ENCODE results near the gene RFC3. TPM values are rescaled to one million over a fixed set of nuclear protein-coding genes. Genes with fewer than 3 reads are reported as not detected.
A peak's percentile ranks its signal among the peaks of the same experiment; 100 is the strongest.

RFC3 gene
- total and polyA plus RNA-seq, 2 experiments from 2014 or later: 11.5 to 17.7 TPM

DNA sequence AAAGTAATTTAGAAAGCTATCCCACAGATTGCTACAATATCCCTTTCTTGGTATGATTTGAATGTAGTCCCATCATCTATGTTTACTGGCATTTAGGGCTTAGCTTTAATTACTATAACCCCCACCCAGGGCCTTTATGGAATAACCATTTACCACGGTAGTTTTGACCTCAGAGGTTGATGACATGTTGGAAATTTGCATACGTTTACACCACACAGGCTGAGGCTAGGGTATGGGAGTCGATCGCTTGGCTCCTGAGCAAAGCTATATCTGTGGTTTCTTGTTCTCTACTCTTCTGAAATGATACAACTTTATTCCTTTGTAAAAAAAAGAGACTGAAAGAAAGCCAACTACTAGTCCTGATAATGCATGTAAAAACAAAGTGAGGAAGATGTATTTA is 28.2 kb upstream of the RFC3 start:
- no peak overlapping the region for H2AFZ ChIP-seq
- no peak for DNase-seq
- no peaks in the 10 kb centered on the region for H3K79me2 ChIP-seq (ENCODE audit: insufficient read depth)
- no peaks in the 10 kb centered on the region for H3K36me3 ChIP-seq (ENCODE audit: low read depth)
- H3K27ac ChIP-seq: no peak overlapping the region
- 54 to 59% methylated on average over 4 of the region's 4 CpGs for WGBS, 2 experiments (ENCODE audit: low coverage in 1 of 2, low lambda C conversion rate in 2 of 2, missing lambda C conversion rate in 2 of 2)
- no peaks in the 10 kb centered on the region for H3K9me2 ChIP-seq (ENCODE audit: insufficient read depth)
- no peaks in the 10 kb centered on the region for H3F3A ChIP-seq (ENCODE audit: insufficient read depth)
- H3K27me3 ChIP-seq (replicated peaks; ENCODE audit: insufficient read depth): no peaks in the 10 kb centered on the region
- TF ChIP-seq EZH2phosphoT487 (IDR thresholded peaks at IDR 0.05; ENCODE audit: insufficient read depth, low read depth) (no peak), EZH2 (IDR thresholded peaks at IDR 0.05; ENCODE audit: insufficient read depth, poor library complexity, severe bottlenecking) (no peak)
- peaks cover 14% of the 10 kb centered on the region for H3K4me1 ChIP-seq (ENCODE audit: insufficient read depth)
- no peaks in the 10 kb centered on the region for H4K20me1 ChIP-seq (ENCODE audit: insufficient read depth)
- no peak overlapping the region for H3K4me2 ChIP-seq (ENCODE audit: unreplicated experiment)
- in situ Hi-C loops (cut with MboI): no loop called here
- H3K9me3 ChIP-seq (ENCODE audit: low read depth): no peaks in the 10 kb centered on the region
- H3K9ac ChIP-seq: no peak overlapping the region
- H3K4me3 ChIP-seq: no peak overlapping the region

DNA sequence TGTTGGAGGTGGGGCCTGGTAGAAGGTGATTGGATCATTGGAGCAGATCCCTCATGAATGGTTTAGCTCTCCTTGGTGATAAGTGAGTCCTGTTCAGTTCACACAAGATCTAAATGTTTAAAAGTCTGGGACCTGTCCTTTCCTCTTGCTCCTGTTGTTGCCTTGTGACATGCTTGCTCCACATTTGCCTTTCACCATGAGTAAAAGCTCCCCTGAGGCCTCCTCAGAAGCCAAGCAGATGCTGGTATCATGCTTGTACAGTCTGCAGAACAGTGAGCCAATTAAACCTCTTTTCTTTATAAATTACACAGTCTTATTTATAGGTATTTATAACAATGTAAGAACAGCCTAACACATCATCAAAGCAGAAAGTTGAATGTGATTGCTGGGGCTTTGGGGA is 24.2 kb upstream of the RFC3 start:
- Histone ChIP-seq H3K27me3 (replicated peaks; ENCODE audit: insufficient read depth) (no peaks in the 10 kb centered on the region), H3K4me2 (ENCODE audit: unreplicated experiment) (no peak overlapping the region), H3F3A (ENCODE audit: insufficient read depth) (no peaks in the 10 kb centered on the region), H3K36me3 (ENCODE audit: low read depth) (no peaks in the 10 kb centered on the region), H4K20me1 (ENCODE audit: insufficient read depth) (no peaks in the 10 kb centered on the region), H3K9me3 (ENCODE audit: low read depth) (no peaks in the 10 kb centered on the region), H2AFZ (no peak overlapping the region), H3K9me2 (ENCODE audit: insufficient read depth) (no peaks in the 10 kb centered on the region), H3K27ac (no peak overlapping the region), H3K4me1 (ENCODE audit: insufficient read depth) (peaks cover 18% of the 10 kb centered on the region), H3K9ac (no peak overlapping the region), H3K79me2 (ENCODE audit: insufficient read depth) (no peaks in the 10 kb centered on the region), H3K4me3 (no peak overlapping the region)
- in situ Hi-C loops (cut with MboI): no loop called here
- DNase-seq: peak; percentile 4
- TF ChIP-seq EZH2 (IDR thresholded peaks at IDR 0.05; ENCODE audit: insufficient read depth, poor library complexity, severe bottlenecking) (no peak), EZH2phosphoT487 (IDR thresholded peaks at IDR 0.05; ENCODE audit: insufficient read depth, low read depth) (no peak)

DNA sequence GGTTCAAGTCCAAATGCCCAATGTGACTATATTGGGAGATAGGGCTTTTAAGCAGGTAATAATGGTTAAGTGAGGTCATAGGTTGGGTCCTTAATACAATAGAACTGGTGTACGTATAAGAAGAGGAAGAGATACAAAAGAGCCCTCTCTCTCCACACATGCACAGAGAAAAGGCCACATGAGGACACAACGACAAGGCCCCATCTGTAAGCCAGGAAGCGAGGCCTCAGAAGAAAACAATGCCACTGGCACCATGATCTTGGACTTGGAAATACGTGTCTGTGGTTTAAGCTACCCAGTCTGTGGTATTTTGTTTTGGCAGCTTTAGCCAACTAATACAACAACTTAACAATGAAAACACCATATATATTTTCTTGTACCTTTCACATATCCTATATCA is 23.4 kb upstream of the RFC3 start:
- in situ Hi-C loops (cut with MboI): no loop called here
- H4K20me1 ChIP-seq (ENCODE audit: insufficient read depth): no peaks in the 10 kb centered on the region
- H3K4me1 ChIP-seq (ENCODE audit: insufficient read depth): peaks cover 18% of the 10 kb centered on the region
- H3K27ac ChIP-seq: no peak overlapping the region
- no peak overlapping the region for H3K4me3 ChIP-seq
- no peaks in the 10 kb centered on the region for H3K79me2 ChIP-seq (ENCODE audit: insufficient read depth)
- no peak overlapping the region for H3K4me2 ChIP-seq (ENCODE audit: unreplicated experiment)
- peak overlapping the region; percentile 19 for H2AFZ ChIP-seq
- no peaks in the 10 kb centered on the region for H3K9me2 ChIP-seq (ENCODE audit: insufficient read depth)
- H3K9me3 ChIP-seq (ENCODE audit: low read depth): no peaks in the 10 kb centered on the region
- peak; percentile 43 for DNase-seq
- H3K27me3 ChIP-seq (replicated peaks; ENCODE audit: insufficient read depth): no peaks in the 10 kb centered on the region
- no peaks in the 10 kb centered on the region for H3K36me3 ChIP-seq (ENCODE audit: low read depth)
- no peaks in the 10 kb centered on the region for H3F3A ChIP-seq (ENCODE audit: insufficient read depth)
- WGBS, 2 experiments (ENCODE audit: low coverage in 1 of 2, low lambda C conversion rate in 2 of 2, missing lambda C conversion rate in 2 of 2): 23 to 30% methylated on average over 4 of the region's 4 CpGs
- no peak for TF ChIP-seq EZH2phosphoT487 (IDR thresholded peaks at IDR 0.05; ENCODE audit: insufficient read depth, low read depth)
- TF ChIP-seq EZH2 (IDR thresholded peaks at IDR 0.05; ENCODE audit: insufficient read depth, poor library complexity, severe bottlenecking): no peak
- H3K9ac ChIP-seq: no peak overlapping the region

DNA sequence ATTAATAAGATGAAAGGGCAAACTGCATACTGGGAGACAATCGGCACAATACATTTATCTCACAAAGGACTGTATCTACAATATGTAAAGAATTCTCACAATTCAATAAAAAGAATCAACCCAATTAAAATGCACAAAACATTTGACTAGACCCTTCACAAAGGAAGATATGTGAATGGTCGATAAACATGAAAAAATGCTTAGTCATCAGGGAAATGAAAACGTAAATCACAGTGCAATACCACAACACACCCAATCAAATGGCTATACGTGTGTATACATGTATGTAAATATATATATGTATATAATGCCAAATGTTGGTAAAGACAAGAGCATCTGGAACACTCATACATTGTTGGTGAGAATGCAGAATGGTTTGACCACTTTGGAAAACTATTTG is 21.9 kb upstream of the RFC3 start:
- Histone ChIP-seq H3K27ac (no peak overlapping the region), H3F3A (ENCODE audit: insufficient read depth) (no peaks in the 10 kb centered on the region), H3K79me2 (ENCODE audit: insufficient read depth) (no peaks in the 10 kb centered on the region), H3K9me3 (ENCODE audit: low read depth) (no peaks in the 10 kb centered on the region), H3K4me3 (no peak overlapping the region), H3K36me3 (ENCODE audit: low read depth) (no peaks in the 10 kb centered on the region), H3K9ac (no peak overlapping the region), H3K27me3 (replicated peaks; ENCODE audit: insufficient read depth) (no peaks in the 10 kb centered on the region), H4K20me1 (ENCODE audit: insufficient read depth) (no peaks in the 10 kb centered on the region), H3K4me2 (ENCODE audit: unreplicated experiment) (no peak overlapping the region), H3K9me2 (ENCODE audit: insufficient read depth) (no peaks in the 10 kb centered on the region), H2AFZ (no peak overlapping the region), H3K4me1 (ENCODE audit: insufficient read depth) (peaks cover 18% of the 10 kb centered on the region)
- TF ChIP-seq EZH2 (IDR thresholded peaks at IDR 0.05; ENCODE audit: insufficient read depth, poor library complexity, severe bottlenecking) (no peak), EZH2phosphoT487 (IDR thresholded peaks at IDR 0.05; ENCODE audit: insufficient read depth, low read depth) (no peak)
- no peak for DNase-seq
- in situ Hi-C loops (cut with MboI): no loop called here
- 73 to 75% methylated on average over 4 of the region's 4 CpGs for WGBS, 2 experiments (ENCODE audit: low coverage in 1 of 2, low lambda C conversion rate in 2 of 2, missing lambda C conversion rate in 2 of 2)

DNA sequence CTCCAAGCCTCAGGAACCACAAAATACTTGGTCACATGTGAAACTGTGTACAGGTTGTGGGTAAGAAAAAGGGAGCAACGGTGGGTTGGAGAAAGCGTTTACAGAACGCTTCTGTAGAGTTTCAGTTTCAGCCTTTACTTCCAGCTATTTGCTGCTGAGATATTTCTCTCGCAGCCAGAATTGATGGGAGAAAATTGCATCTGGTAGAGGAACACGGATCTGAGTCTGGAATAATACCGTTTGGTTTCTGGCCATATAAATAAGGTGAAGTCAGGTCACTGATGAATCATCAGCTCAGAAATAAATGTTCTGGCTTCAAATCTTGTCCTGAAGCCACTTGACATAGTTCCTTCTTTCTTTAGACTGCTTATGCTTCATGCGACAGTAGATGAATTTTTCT is 20.3 kb upstream of the RFC3 start:
- Histone ChIP-seq H3K9me2 (ENCODE audit: insufficient read depth) (no peaks in the 10 kb centered on the region), H3K79me2 (ENCODE audit: insufficient read depth) (no peaks in the 10 kb centered on the region), H3K4me3 (peak overlapping the region; percentile 68), H3K4me2 (ENCODE audit: unreplicated experiment) (peak overlapping the region; percentile 63), H3K4me1 (ENCODE audit: insufficient read depth) (peaks cover 18% of the 10 kb centered on the region), H3K27me3 (replicated peaks; ENCODE audit: insufficient read depth) (no peaks in the 10 kb centered on the region), H3K9me3 (ENCODE audit: low read depth) (no peaks in the 10 kb centered on the region), H4K20me1 (ENCODE audit: insufficient read depth) (no peaks in the 10 kb centered on the region), H2AFZ (peak overlapping the region; percentile 70), H3K27ac (no peak overlapping the region), H3K36me3 (ENCODE audit: low read depth) (no peaks in the 10 kb centered on the region), H3F3A (ENCODE audit: insufficient read depth) (no peaks in the 10 kb centered on the region), H3K9ac (peak overlapping the region; percentile 42)
- WGBS, 2 experiments (ENCODE audit: low coverage in 1 of 2, low lambda C conversion rate in 2 of 2, missing lambda C conversion rate in 2 of 2): 3 to 5% methylated on average over 7 of the region's 7 CpGs
- in situ Hi-C loops (cut with MboI): no loop called here
- peak; percentile 45 for DNase-seq
- TF ChIP-seq EZH2 (IDR thresholded peaks at IDR 0.05; ENCODE audit: insufficient read depth, poor library complexity, severe bottlenecking) (no peak), EZH2phosphoT487 (IDR thresholded peaks at IDR 0.05; ENCODE audit: insufficient read depth, low read depth) (no peak)

All from GM23248 (cell line).